Measurements from ENCODE around the gene SMIM33.
"Not testable (repeated sequence)": the region's sequence is repeated elsewhere in the genome, so short reads cannot be mapped to it uniquely, and the experiment has no call there.

- TF ChIP-seq CTCF (IDR thresholded peaks at IDR 0.05); POLR2AphosphoS5 (IDR thresholded peaks at IDR 0.05; ENCODE audit: insufficient read depth in 1 of 2, low read depth in 1 of 2); POLR2A (IDR thresholded peaks at IDR 0.05): not testable (repeated sequence)
Measured at GRCh38 chr5:139504722-139505121, 33.9 kb downstream of the SMIM33 start.
